IMR-90 (cell line): ENCODE data around the gene AP4M1. TPM values are rescaled to one million over a fixed set of nuclear protein-coding genes. Genes with fewer than 3 reads are reported as not detected.

Source experiments
- ATAC-seq: fragments of 200-7000 bp; cut with Tn5 transposase; 2 replicates; pipeline ENCODE4 v1.9.1; 2020; ENCODE audit warnings: low read depth, mild to moderate bottlenecking, moderate library complexity
- BruUV-seq: library from RNA; stranded (reverse); fragments of 400-500 nt; replicated peaks from 2 replicates; lab custom pipeline; 2021; lab: Mats Ljungman, UMichigan
- CTCF ChIA-PET: fragments of 300-600 bp; formaldehyde crosslinking; extraction: SDS; loops from one replicate; lab custom pipeline; 2021; ENCODE audit warnings: antibody characterized with exemption; lab: Yijun Ruan, JAX
- POLR2A ChIA-PET: fragments of 300-600 bp; sonication (Branson Sonifier 250); formaldehyde crosslinking; loops from one replicate; lab custom pipeline; 2022; ENCODE audit warnings: antibody characterized with exemption; ENCODE audit not compliant: unreplicated experiment; lab: Charles Lee
- DNase-seq: peaks from one replicate; pipeline ENCODE4 v3.0.0; 2013
- H2AFZ ChIP-seq: replicated peaks from 2 replicates; pipeline ENCODE3; 2013; ENCODE audit warnings: low read length, mild to moderate bottlenecking; ENCODE audit not compliant: poor library complexity
- H2AK5ac ChIP-seq: 2 replicates; pipeline ENCODE4 v1.6.1; 2013; ENCODE audit warnings: low read depth, low read length, inconsistent platforms
- H2AK9ac ChIP-seq: replicated peaks from 2 replicates; pipeline ENCODE3; 2013; ENCODE audit warnings: mild to moderate bottlenecking, low read depth, low read length, moderate library complexity; ENCODE audit not compliant: poor library complexity
- H2BK120ac ChIP-seq: 2 replicates; pipeline ENCODE4 v1.6.1; 2013; ENCODE audit warnings: low read depth, low read length, inconsistent platforms
- H2BK15ac ChIP-seq: 3 replicates; pipeline ENCODE4 v1.6.1; 2013; ENCODE audit warnings: low read depth, low read length, inconsistent platforms
- H2BK20ac ChIP-seq: 2 replicates; pipeline ENCODE4 v1.6.1; 2013; ENCODE audit warnings: low read depth, mild to moderate bottlenecking, inconsistent platforms, low read length, moderate library complexity
- H2BK5ac ChIP-seq: 2 replicates; pipeline ENCODE4 v1.6.1; 2013; ENCODE audit warnings: mild to moderate bottlenecking, low read depth, low read length, inconsistent platforms; ENCODE audit not compliant: poor library complexity, severe bottlenecking
- H3K14ac ChIP-seq: replicated peaks from 2 replicates; pipeline ENCODE4 v1.6.1; 2013; ENCODE audit warnings: low read depth, low read length, inconsistent platforms
- H3K18ac ChIP-seq: 2 replicates; pipeline ENCODE4 v1.6.1; 2013; ENCODE audit warnings: low read depth, low read length, control low read depth
- H3K23ac ChIP-seq: 2 replicates; pipeline ENCODE4 v1.6.1; 2013; ENCODE audit warnings: low read depth, low read length, inconsistent platforms
- H3K27ac ChIP-seq: 2 replicates; pipeline ENCODE4 v1.5.1; 2013; ENCODE audit warnings: mild to moderate bottlenecking, control low read depth, low read length; ENCODE audit not compliant: insufficient read depth
- H3K27me3 ChIP-seq: 2 replicates; pipeline ENCODE4 v1.6.1; 2013; ENCODE audit warnings: low read length; ENCODE audit not compliant: control insufficient read depth, insufficient read depth
- H3K36me3 ChIP-seq: 2 replicates; pipeline ENCODE4 v1.6.1; 2013; ENCODE audit warnings: low read length, mixed read lengths; ENCODE audit not compliant: control insufficient read depth, insufficient read depth
- H3K4ac ChIP-seq: 2 replicates; pipeline ENCODE4 v1.6.1; 2013; ENCODE audit warnings: low read depth, low read length, inconsistent platforms
- H3K4me1 ChIP-seq: 2 replicates; pipeline ENCODE4 v1.6.1; 2013; ENCODE audit warnings: low read length, mixed read lengths; ENCODE audit not compliant: control insufficient read depth, insufficient read depth
- H3K4me2 ChIP-seq: 2 replicates; pipeline ENCODE4 v1.6.1; 2013; ENCODE audit warnings: low read depth, mild to moderate bottlenecking, control low read depth, low read length, moderate library complexity
- H3K4me3 ChIP-seq: 2 replicates; pipeline ENCODE4 v1.5.1; 2013; ENCODE audit warnings: low read depth, mild to moderate bottlenecking, control low read depth, low read length, moderate library complexity; ENCODE audit not compliant: insufficient read depth
- H3K56ac ChIP-seq: 2 replicates; pipeline ENCODE4 v1.6.1; 2013; ENCODE audit warnings: low read length, inconsistent platforms; ENCODE audit not compliant: insufficient read depth; ENCODE audit errors: extremely low read depth
- H3K79me1 ChIP-seq, 2 experiments: 2 replicates each; pipeline ENCODE4 v1.6.1; 2013; ENCODE audit warnings: low read length in 2 of 2, inconsistent platforms in 1 of 2, low read depth in 1 of 2
- H3K9ac ChIP-seq: 2 replicates; pipeline ENCODE4 v1.6.1; 2013; ENCODE audit warnings: low read depth, low read length, control low read depth
- H3K9me1 ChIP-seq: 2 replicates; pipeline ENCODE4 v1.6.1; 2013; ENCODE audit warnings: low read length, inconsistent platforms; ENCODE audit not compliant: insufficient read depth
- H3K9me3 ChIP-seq: 2 replicates; pipeline ENCODE4 v1.6.1; 2013; ENCODE audit warnings: low read length; ENCODE audit not compliant: control insufficient read depth, insufficient read depth
- H4K20me1 ChIP-seq: 2 replicates; pipeline ENCODE4 v1.6.1; 2013; ENCODE audit warnings: low read length, inconsistent platforms; ENCODE audit not compliant: insufficient read depth
- H4K5ac ChIP-seq: 2 replicates; pipeline ENCODE4 v1.6.1; 2013; ENCODE audit warnings: mild to moderate bottlenecking, low read depth, low read length, control low read depth
- H4K8ac ChIP-seq, 2 experiments: 2 replicates each; pipeline ENCODE4 v1.6.1; 2013; ENCODE audit warnings: low read depth in 2 of 2, low read length in 2 of 2, control low read depth in 1 of 2, inconsistent platforms in 1 of 2
- H4K91ac ChIP-seq: 2 replicates; pipeline ENCODE4 v1.6.1; 2013; ENCODE audit warnings: low read depth, low read length, inconsistent platforms; ENCODE audit not compliant: insufficient read depth
- BHLHE40 ChIP-seq: fragments of 150-350 bp; IDR thresholded peaks from 2 replicates; pipeline ENCODE4 v1.6.1; 2016; ENCODE audit warnings: mild to moderate bottlenecking, low read depth, low read length
- CEBPB ChIP-seq: IDR thresholded peaks from 2 replicates; pipeline ENCODE4 v1.6.1; 2012; ENCODE audit warnings: low read depth, low read length, improper control_type of control experiment
- CHD1 ChIP-seq: IDR thresholded peaks from 2 replicates; pipeline ENCODE4 v1.6.1; 2012; ENCODE audit warnings: low read depth, low read length, improper control_type of control experiment
- ELK1 ChIP-seq: fragments of 150-350 bp; IDR thresholded peaks from 2 replicates; pipeline ENCODE4 v1.6.1; 2016; ENCODE audit warnings: low read depth, mild to moderate bottlenecking, low read length, moderate library complexity, borderline replicate concordance
- MAZ ChIP-seq: IDR thresholded peaks from 2 replicates; pipeline ENCODE4 v1.6.1; 2012; ENCODE audit warnings: low read depth, mild to moderate bottlenecking, low read length, improper control_type of control experiment, moderate library complexity, borderline replicate concordance
- MXI1 ChIP-seq: IDR thresholded peaks from 2 replicates; pipeline ENCODE4 v1.6.1; 2012; ENCODE audit warnings: low read depth, mild to moderate bottlenecking, low read length, moderate library complexity, borderline replicate concordance
- POLR2A ChIP-seq: IDR thresholded peaks from 2 replicates; pipeline ENCODE4 v1.6.1; 2012; ENCODE audit warnings: mild to moderate bottlenecking, low read depth, low read length
- RAD21 ChIP-seq: IDR thresholded peaks from 2 replicates; pipeline ENCODE4 v1.6.1; 2012; ENCODE audit warnings: low read length, improper control_type of control experiment
- RCOR1 ChIP-seq: IDR thresholded peaks from 2 replicates; pipeline ENCODE4 v1.6.1; 2012; ENCODE audit warnings: mild to moderate bottlenecking, low read length, improper control_type of control experiment; ENCODE audit not compliant: insufficient replicate concordance
- SMC3 ChIP-seq: fragments of 150-350 bp; IDR thresholded peaks from 2 replicates; pipeline ENCODE4 v1.6.1; 2016; ENCODE audit warnings: low read depth, mild to moderate bottlenecking, antibody characterized with exemption, low read length, moderate library complexity
- WGBS, 2 experiments: methylation state at CpG; one replicate each; pipeline versions ENCODE4 v1.1.5 to v1.1.7; 2013; ENCODE audit warnings: missing lambda C conversion rate in 2 of 2; ENCODE audit not compliant: insufficient read length in 1 of 2; ENCODE audit errors: extremely low coverage in 2 of 2; 5-methylcytosine and 5-hydroxymethylcytosine counted together
- dilution Hi-C: fragments of 300-500 bp; cut with HindIII; formaldehyde crosslinking; loops from one replicate; pipeline ENCODE4 v1.14.3; 2018; ENCODE audit warnings: low sequenced_read_pairs; ENCODE audit not compliant: unreplicated experiment
- in situ Hi-C: fragments of 300-500 bp; cut with MboI; formaldehyde crosslinking; loops from 3 replicates; pipeline ENCODE4 v1.14.3; 2019; ENCODE audit warnings: low sequenced_read_pairs, inconsistent platforms, mixed read lengths
- intact Hi-C: fragments of 100-400 bp; cut with micrococcal nuclease; formaldehyde crosslinking; loops from 2 replicates; pipeline ENCODE4 v1.10.0; 2022
- polyA plus RNA-seq, 3 experiments: library from polyadenylated mRNA; depleted of rRNA; stranded (reverse); fragments of >200 nt; gene quantifications; 2 replicates each; pipeline ENCODE4 v1.2.3, GENCODE V29; 2012; ENCODE audit warnings: low replicate concordance in 1 of 3
- total RNA-seq: library from RNA; depleted of rRNA; stranded (reverse); fragments of >200 nt; gene quantifications from 2 replicates; pipeline ENCODE4 v1.2.3, GENCODE V29; 2012

Gene AP4M1
- total and polyA plus RNA-seq, 2 of the 4 experiments (the other 2 are of a cell fraction): 21.1 to 21.4 TPM

GRCh38 chr7:100126931-100127865 lies 25.8 kb downstream of the AP4M1 start, which contains the start of gene MBLAC1:
TSS of gene MBLAC1 (plus strand) at chr7:100126967. CDS start at chr7:100127396, 429 bp downstream.
- Histone ChIP-seq H3K23ac (peak within 1 kb of the TSS; percentile 99), H3K9me1 (peaks cover 4% of the 10 kb centered on the region; the same call in 1 of the 2 replicates), H3K14ac (peak within 1 kb of the TSS; percentile 99), H2BK15ac (peak within 1 kb of the TSS; percentile 99; the same call in 2 of the 3 replicates), H2AK5ac (peak within 1 kb of the TSS; percentile 86), H3K27me3 (no peaks in the 10 kb centered on the region), H4K8ac (peak within 1 kb of the TSS; percentile 94 to 99), H2BK120ac (peak within 1 kb of the TSS; percentile 94), H3K18ac (peak within 1 kb of the TSS; percentile 88), H3K4me1 (peaks cover 2% of the 10 kb centered on the region; the same call in 1 of the 2 replicates), H2BK20ac (peak within 1 kb of the TSS; percentile 50; the same call in 1 of the 2 replicates), H4K91ac (peak within 1 kb of the TSS; percentile 98), H3K27ac (peak within 1 kb of the TSS; percentile 94), H3K9ac (peak within 1 kb of the TSS; percentile 97), H4K5ac (peak within 1 kb of the TSS; percentile 87), H4K20me1 (no peaks in the 10 kb centered on the region), H3K56ac (peak within 1 kb of the TSS; percentile 99), H2AK9ac (peak within 1 kb of the TSS; percentile 96), H3K4me2 (peak within 1 kb of the TSS; percentile 88), H3K9me3 (no peaks in the 10 kb centered on the region), H3K4ac (peak within 1 kb of the TSS; percentile 98), H2AFZ (peak within 1 kb of the TSS; percentile 98), H2BK5ac (peak within 1 kb of the TSS; percentile 92), H3K79me1 (peaks cover 18 to 51% of the 10 kb centered on the region in 2 experiments; a peak in 3 of 4 replicates), H3K36me3 (peaks cover 4% of the 10 kb centered on the region; the same call in 1 of the 2 replicates), H3K4me3 (peak within 1 kb of the TSS; percentile 68)
- intact Hi-C loops (no loop called here), in situ Hi-C loops (no loop called here), dilution Hi-C loops (no loop called here)
- DNase-seq (peak; percentile 90), ATAC-seq (peak; percentile 90)
- BruUV-seq: no TSS peak
- TF ChIP-seq RCOR1 (no peak), BHLHE40 (peak; percentile 97), SMC3 (0 out of 2 replicates have a peak, but pooled peaks have one; percentile 4), POLR2A (peak; percentile 79), MAZ (peak; percentile 95), RAD21 (no peak), ELK1 (no peak), MXI1 (no peak), CHD1 (peak; percentile 92; the same call in 1 of the 2 replicates), CEBPB (no peak)
- POLR2A ChIA-PET: no interaction called here
- CTCF ChIA-PET: no interaction called here
- WGBS, 2 experiments: 1% methylated on average over 49 of the region's 85 CpGs; no CpG with 5 or more reads in 1 of the 2 experiments
